GM19395 (cell line): ENCODE data around the gene DCHS2.

Experiments
- ATAC-seq: cut with Tn5 transposase; IDR thresholded peaks from one replicate; pipeline ENCODE4 v1.9.1; 2021; ENCODE audit warnings: mild to moderate bottlenecking, moderate library complexity; ENCODE audit not compliant: unreplicated experiment

Gene DCHS2

GRCh38 chr4:154329268-154329868 lies 162.2 kb downstream of the DCHS2 start:
- ATAC-seq: no peak

- no peak for ATAC-seq
These were observed 163.6 kb downstream of the DCHS2 start for GRCh38 chr4:154328030-154328429.

GRCh38 chr4:154320521-154320920 lies 171.1 kb downstream of the DCHS2 start:
- ATAC-seq: no peak

- no peak for ATAC-seq
These were observed 171.9 kb downstream of the DCHS2 start for GRCh38 chr4:154319736-154320135.

GRCh38 chr4:154317201-154317999 lies 174.2 kb downstream of the DCHS2 start:
- no peak for ATAC-seq

- ATAC-seq: no peak
These were observed 175.9 kb downstream of the DCHS2 start for GRCh38 chr4:154315741-154316140.

GRCh38 chr4:154314248-154314647 lies 177.4 kb downstream of the DCHS2 start:
- ATAC-seq: no peak

- no peak for ATAC-seq
These were observed 178.5 kb downstream of the DCHS2 start for GRCh38 chr4:154313004-154313585.

- ATAC-seq: no peak
These were observed 179.4 kb downstream of the DCHS2 start for GRCh38 chr4:154312246-154312645.

- ATAC-seq: no peak
These were observed 181.0 kb downstream of the DCHS2 start for GRCh38 chr4:154310578-154310977.

- ATAC-seq: no peak
These were observed 183.4 kb downstream of the DCHS2 start for GRCh38 chr4:154308207-154308606.

GRCh38 chr4:154307451-154307850 lies 184.1 kb downstream of the DCHS2 start:
- no peak for ATAC-seq

GRCh38 chr4:154305616-154306015 lies 186.0 kb downstream of the DCHS2 start:
- no peak for ATAC-seq

- no peak for ATAC-seq
These were observed 186.9 kb downstream of the DCHS2 start for GRCh38 chr4:154304679-154305078.

- no peak for ATAC-seq
These were observed 196.8 kb downstream of the DCHS2 start for GRCh38 chr4:154294652-154295350.

GRCh38 chr4:154293427-154293826 lies 198.2 kb downstream of the DCHS2 start:
- no peak for ATAC-seq

GRCh38 chr4:154292589-154292988 lies 199.0 kb downstream of the DCHS2 start:
- ATAC-seq: no peak

GRCh38 chr4:154277172-154277571 lies 214.4 kb downstream of the DCHS2 start:
- no peak for ATAC-seq

GRCh38 chr4:154276496-154276895 lies 215.1 kb downstream of the DCHS2 start:
- ATAC-seq: no peak

- no peak for ATAC-seq
These were observed 236.6 kb downstream of the DCHS2 start for GRCh38 chr4:154254999-154255398.

- ATAC-seq: no peak
These were observed 257.0 kb downstream of the DCHS2 start for GRCh38 chr4:154234576-154234975.
